Measurements from ENCODE around the gene FBXL19. TPM values are rescaled to one million over a fixed set of nuclear protein-coding genes. Genes with fewer than 3 reads are reported as not detected.

Gene FBXL19
- total RNA-seq, 1 donor from 2014 or later: 66.9 TPM

DNA sequence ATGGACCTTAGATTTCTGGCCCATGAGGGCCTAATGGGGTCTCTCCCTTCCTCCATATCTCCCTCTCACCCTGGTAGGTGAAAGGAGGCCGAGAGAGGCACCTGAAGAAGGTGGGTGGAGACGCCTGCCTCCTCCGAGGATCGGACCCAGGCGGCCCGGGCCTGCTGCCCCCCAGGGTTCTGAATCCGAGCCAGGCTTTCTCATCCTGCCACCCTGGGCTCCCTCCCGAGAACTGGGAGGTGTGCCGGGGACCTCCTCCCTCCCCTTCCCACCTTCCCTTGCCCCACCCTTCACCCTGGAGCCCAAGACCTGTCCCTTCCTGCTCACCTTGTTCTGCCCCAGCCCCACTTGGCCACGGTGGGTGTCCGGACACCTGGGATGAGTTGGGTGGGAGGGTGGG, 5.0 kb downstream of the FBXL19 start:
- intact Hi-C loops (cut with DNase I): no loop called here

GRCh38 chr16:30929167-30929566, 5.8 kb downstream of the FBXL19 start:
- H3K4me3 ChIP-seq: no peak overlapping the region

More for the DNA sequence above, 5.0 kb downstream of the FBXL19 start:
- Histone ChIP-seq H3K9me3 (no peaks in the 10 kb centered on the region), H3K27me3 (no peaks in the 10 kb centered on the region), H3K36me3 (peaks cover 10 to 30% of the 10 kb centered on the region in 2 donors), H3K27ac (no peak overlapping the region), H3K4me3 (no peak overlapping the region), H3K4me1 (peaks cover 0 to 4% of the 10 kb centered on the region in 2 donors)
- no peak for DNase-seq (ENCODE audit: low spot score in 2 of 2)
- no peak for TF ChIP-seq CTCF (IDR thresholded peaks at IDR 0.05)

GRCh38 chr16:30930160-30930571, 6.8 kb downstream of the FBXL19 start:
- H3K27me3 ChIP-seq: no peaks in the 10 kb centered on the region
- H3K4me1 ChIP-seq: no peaks in the 10 kb centered on the region
- TF ChIP-seq CTCF (IDR thresholded peaks at IDR 0.05): no peak
- peaks cover 10 to 33% of the 10 kb centered on the region in 2 donors for H3K36me3 ChIP-seq
- H3K9me3 ChIP-seq: no peaks in the 10 kb centered on the region
- no peak overlapping the region for H3K4me3 ChIP-seq
- H3K27ac ChIP-seq: no peak overlapping the region
- DNase-seq (ENCODE audit: low spot score in 2 of 2): no peak
- intact Hi-C loops (cut with DNase I): no loop called here

More at GRCh38 chr16:30929167-30929566, 5.8 kb downstream of the FBXL19 start:
- Histone ChIP-seq H3K4me1 (peaks cover 0 to 4% of the 10 kb centered on the region in 2 donors), H3K27me3 (no peaks in the 10 kb centered on the region), H3K36me3 (peaks cover 10 to 30% of the 10 kb centered on the region in 2 donors), H3K9me3 (no peaks in the 10 kb centered on the region), H3K27ac (no peak overlapping the region)
- intact Hi-C loops (cut with DNase I): no loop called here
- no peak for DNase-seq (ENCODE audit: low spot score in 2 of 2)
- TF ChIP-seq CTCF (IDR thresholded peaks at IDR 0.05): no peak

GRCh38 chr16:30931068-30931650, 7.8 kb downstream of the FBXL19 start:
- DNase-seq (ENCODE audit: low spot score in 2 of 2): no peak
- H3K27me3 ChIP-seq: no peaks in the 10 kb centered on the region
- H3K36me3 ChIP-seq: peaks cover 13 to 37% of the 10 kb centered on the region in 2 donors
- TF ChIP-seq CTCF (IDR thresholded peaks at IDR 0.05): no peak
- intact Hi-C loops (cut with DNase I): no loop called here
- no peak overlapping the region for H3K4me3 ChIP-seq
- no peaks in the 10 kb centered on the region for H3K4me1 ChIP-seq
- H3K27ac ChIP-seq: no peak overlapping the region
- H3K9me3 ChIP-seq: no peaks in the 10 kb centered on the region

GRCh38 chr16:30934827-30935557, 11.6 kb downstream of the FBXL19 start:
- TF ChIP-seq CTCF (IDR thresholded peaks at IDR 0.05): peak; percentile 30 to 41 (median 39)
- intact Hi-C loops (cut with DNase I): no loop called here
- H3K36me3 ChIP-seq: peaks cover 12 to 34% of the 10 kb centered on the region in 2 donors

More at GRCh38 chr16:30934827-30935557, 11.6 kb downstream of the FBXL19 start:
- Histone ChIP-seq H3K9me3 (no peaks in the 10 kb centered on the region), H3K4me3 (no peak overlapping the region), H3K27me3 (no peaks in the 10 kb centered on the region), H3K4me1 (peaks cover 0 to 5% of the 10 kb centered on the region in 2 donors), H3K27ac (no peak overlapping the region)
- no peak for DNase-seq (ENCODE audit: low spot score in 2 of 2)
